Right hindlimb (tissue), 1 donor: Measurements from ENCODE around the gene DOK6.
A peak's percentile ranks its signal among the peaks of the same experiment; 100 is the strongest.
"Not testable (repeated sequence)": the region's sequence is repeated elsewhere in the genome, so short reads cannot be mapped to it uniquely, and the experiment has no call there.

ENCODE experiments used
- DNase-seq: peaks from one replicate; pipeline ENCODE4 v3.0.0-alpha.2; 2018

Gene DOK6

DNA sequence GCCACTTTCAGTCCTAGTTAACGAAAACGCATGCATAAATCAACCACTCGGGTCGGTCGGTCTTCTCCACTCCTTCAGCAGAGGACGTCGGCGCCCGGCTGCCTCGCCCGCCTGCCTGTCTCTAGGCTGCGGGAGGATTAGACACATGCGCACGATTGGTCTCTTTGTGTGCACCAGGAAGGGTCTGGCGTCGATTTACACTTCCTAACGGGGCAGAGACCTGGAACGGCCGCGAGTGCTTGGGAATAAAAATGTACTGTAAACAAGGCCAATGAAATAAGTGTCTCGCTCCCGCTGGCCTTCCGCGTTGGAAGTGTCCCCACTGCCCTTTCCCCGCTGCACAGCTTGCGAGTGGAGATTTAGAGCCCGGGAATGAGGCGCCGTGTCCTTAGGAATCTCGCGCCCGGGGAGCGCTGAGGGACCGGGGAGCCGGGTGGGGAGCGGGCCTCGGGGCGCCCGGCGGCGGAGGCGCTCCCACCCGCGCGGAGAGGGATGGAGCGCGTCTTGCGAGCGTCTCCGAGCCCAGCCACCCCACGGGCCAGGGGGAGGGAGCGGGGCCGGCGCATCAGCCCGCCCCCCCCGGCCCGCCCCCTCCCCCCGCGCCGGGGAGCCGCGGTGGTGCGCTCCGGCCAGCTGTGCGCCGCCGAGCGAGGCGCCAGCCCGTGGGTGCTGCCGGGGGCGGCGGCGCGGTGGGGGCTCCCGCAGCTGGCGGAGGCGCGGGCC, at the start of gene DOK6:
Gene DOK6, plus strand, starts transcription at position 636 of the 723 bp plus-strand sequence.
- peak; percentile 85 for DNase-seq

GRCh38 chr18:69353023-69353422, 47.7 kb upstream of the DOK6 start:
- no peak for DNase-seq

GRCh38 chr18:69357590-69357989, 43.1 kb upstream of the DOK6 start:
- no peak for DNase-seq

DNA sequence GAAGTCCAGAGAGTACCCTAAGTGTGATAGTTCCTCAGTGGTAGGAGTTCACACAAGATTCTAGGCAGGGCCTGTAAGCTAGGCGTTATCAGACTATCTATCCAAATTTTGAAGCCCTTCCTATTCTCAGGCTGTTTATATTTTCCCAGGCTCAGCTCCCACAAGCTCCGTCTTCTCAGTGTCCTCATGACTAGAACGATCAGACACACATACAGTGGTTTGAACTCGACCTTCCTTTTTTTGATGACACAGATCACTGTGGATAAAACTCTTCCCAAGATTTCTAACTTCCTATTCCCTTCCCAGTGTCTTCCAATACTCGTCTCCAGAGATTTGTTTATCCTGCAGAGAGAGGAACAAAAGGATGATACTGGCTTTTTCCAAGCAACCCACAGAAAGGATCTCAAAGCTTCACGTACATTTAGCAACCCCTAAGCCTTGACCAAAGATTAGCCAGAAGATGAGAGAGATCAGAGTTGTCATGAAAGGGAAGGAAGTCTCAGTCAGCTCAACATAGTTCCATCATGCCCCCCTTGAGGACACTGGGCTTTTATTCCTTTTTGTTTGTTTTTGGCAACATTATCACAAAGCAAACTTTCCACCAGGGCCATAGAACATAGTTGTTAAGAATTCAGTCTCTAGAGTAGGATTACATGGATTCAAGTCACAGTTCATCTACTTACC, 42.3 kb upstream of the DOK6 start:
- no peak for DNase-seq

DNA sequence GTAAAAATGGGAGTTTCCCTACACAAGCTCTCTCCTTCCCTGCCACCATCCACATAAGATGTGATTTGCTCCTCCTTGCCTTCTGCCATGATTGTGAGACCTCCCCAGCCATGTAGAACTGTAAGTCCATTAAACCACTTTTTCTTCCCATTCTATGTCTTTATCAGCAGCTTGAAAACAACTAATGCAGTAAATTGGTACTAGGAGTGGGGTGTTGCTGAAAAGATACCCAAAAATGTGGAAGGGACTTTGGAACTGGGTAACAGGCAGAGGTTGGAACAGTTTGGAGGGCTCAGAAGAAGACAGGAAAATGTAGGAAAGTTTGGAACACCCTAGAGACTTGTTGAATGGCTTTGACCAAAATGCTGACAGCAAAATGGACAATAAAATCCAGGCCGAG, 40.9 kb upstream of the DOK6 start:
- DNase-seq = not testable (repeated sequence)

- DNase-seq = no peak
Measured at GRCh38 chr18:69364930-69365329, 35.8 kb upstream of the DOK6 start.

DNA sequence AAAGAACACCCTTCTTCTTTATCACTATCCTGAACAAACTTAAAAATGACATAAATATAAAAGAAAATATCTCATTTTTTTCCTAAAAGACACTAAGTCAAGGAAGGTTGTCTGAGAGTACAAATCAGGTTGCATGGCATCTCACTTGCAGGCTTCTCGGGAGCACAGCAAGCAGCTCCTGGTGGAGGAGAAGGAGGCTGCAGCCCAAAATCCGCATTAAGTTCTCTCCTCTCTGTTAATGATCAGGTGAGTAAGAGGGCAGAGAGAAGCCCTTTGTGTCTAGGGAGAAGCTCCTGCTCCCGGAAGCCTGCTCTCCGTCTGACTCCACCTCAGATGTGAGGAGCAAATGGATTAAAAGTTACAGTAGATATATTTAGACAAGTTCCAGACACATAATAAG, 35.0 kb upstream of the DOK6 start:
- DNase-seq = no peak

DNA sequence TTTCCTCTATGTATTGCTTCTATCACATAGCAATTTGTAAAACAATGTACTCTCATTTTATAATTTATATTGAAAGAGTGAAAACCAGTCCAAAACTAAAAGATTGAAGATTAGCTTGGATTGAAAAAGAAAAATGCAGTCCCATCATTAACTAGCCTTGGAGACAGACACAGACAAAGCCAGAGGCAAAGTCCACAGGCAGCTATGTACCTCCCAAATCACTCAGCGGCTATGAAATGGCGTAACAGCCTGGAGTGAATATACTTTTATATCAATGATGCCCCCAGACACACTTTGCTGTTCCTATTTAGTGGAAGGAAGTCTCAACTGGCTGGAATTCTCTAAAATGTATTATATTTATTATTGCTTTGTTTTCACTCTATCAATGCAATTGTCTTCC, 33.6 kb upstream of the DOK6 start:
- no peak for DNase-seq

GRCh38 chr18:69371729-69372128, 29.0 kb upstream of the DOK6 start:
- no peak for DNase-seq

DNA sequence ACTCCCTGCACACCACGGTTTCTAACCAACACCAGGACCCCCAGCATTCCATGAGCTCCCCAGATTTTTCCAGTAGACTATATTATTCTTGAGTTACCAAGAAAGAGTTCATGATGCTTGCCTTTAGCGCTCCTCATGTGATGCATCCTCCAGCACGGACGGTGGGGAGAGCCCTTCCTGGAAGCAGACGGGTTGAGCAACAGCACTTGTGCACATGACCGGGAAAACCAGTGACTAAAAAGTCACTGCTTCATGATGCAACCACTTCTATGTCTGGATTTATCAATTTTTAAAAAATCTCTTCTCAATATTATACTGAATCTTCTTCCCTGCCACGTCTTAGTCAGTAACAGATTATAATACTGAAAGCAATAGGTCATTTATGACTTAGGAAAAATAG, 20.4 kb upstream of the DOK6 start:
- DNase-seq = no peak

GRCh38 chr18:69383186-69383585, 17.5 kb upstream of the DOK6 start:
- DNase-seq = no peak

DNA sequence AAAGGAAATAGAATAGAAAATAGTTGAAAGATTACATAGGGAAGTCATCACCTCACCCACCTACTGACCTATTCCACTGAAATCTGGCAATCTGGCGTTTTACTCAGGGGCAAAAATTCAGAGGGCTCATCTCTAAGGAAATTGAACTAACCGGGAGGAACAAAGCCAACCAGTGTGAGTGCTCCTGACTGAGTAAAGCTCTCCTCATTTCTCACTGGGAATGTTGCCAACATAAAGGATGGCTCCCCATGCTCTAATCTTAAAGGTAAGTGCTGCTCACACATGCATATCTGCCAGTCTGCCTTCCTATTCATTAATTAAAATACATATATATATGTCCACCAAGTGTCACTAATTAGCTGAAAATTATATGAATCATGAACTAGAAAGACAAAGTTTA, 13.5 kb upstream of the DOK6 start:
- DNase-seq = no peak

DNA sequence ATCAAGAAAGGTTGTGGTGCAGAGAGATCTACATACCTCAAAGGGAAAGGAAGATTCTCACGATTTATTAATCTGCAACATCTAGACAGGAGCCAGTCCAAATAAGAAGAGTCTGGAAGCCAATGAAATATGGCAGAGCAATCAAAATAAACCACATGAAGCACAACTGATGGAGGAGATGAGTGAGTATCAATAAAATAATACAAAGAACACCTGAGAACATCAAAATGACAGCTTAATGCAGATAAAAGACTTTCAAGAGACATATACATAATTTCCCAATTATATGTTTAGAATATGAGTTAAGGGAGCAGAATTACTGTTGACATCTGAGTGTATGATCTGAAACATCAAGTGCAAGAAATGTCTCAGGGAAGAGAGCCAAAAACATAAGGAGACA, 12.5 kb upstream of the DOK6 start:
- no peak for DNase-seq

GRCh38 chr18:69397096-69397495, 3.6 kb upstream of the DOK6 start:
- DNase-seq = no peak

DNA sequence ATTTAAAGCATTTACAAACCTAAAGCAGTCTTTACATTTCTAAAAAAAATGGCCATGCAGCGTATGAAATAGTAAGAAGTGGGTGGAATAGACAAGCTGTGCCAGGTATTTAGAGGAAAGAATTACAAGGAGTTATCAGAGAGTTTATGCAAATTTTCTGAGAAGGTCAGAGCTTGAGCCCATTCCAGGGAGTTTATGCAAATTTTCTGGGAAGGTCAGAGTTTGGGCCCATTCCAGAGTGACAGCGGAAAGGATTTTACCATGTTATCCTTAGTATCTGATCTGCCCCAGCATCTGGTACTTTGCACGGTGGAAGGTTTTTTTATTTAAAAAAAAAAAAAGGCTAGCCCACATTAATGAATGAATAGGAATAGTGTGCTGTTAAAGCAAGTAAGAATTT, 1.4 kb upstream of the DOK6 start:
- no peak for DNase-seq

DNA sequence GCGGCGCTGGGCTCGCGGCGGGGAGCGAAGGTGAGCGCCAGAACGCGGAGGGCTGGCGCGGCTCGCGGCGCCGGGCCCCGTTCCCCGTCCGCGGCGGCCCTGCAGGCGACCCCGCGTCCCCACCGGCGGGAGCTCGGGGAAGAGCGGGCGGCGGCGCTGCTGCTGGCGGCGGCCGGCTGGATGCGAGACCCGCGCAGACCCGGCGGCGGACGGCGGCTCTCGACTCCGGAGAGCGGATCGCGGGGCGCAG, 213 bp downstream of the DOK6 start:
- DNase-seq = no peak

- peak; percentile 56 for DNase-seq
Measured at GRCh38 chr18:69401226-69401971, 711 bp downstream of the DOK6 start.

DNA sequence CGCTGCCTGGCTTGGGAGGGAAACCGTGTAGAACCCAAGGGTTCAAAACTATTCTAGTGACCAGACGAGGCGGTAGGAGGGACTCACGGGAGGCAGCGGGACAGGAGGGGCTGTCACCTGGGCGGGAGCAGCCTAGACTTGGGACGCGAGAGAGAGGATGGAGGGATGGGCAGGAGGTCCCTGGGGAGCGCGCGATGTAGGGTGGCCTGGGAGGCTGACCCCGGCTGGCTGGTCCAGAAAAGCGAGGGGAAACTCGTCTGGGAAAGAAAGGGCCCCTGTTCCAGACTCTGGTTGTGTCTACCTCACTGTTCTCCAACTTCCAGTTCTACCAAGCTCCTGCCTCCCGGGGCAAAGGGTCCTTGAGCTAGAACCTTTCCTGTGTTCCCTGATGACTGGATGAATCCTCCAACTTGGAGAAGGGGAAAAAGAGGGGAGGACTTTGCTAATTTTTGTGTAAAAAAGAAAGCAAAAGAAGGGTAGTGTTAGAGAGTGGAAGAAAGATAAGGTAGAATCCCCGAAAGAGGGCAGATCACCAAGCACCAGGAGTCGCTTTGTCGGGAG, 1.4 kb downstream of the DOK6 start:
- peak; percentile 23 for DNase-seq

DNA sequence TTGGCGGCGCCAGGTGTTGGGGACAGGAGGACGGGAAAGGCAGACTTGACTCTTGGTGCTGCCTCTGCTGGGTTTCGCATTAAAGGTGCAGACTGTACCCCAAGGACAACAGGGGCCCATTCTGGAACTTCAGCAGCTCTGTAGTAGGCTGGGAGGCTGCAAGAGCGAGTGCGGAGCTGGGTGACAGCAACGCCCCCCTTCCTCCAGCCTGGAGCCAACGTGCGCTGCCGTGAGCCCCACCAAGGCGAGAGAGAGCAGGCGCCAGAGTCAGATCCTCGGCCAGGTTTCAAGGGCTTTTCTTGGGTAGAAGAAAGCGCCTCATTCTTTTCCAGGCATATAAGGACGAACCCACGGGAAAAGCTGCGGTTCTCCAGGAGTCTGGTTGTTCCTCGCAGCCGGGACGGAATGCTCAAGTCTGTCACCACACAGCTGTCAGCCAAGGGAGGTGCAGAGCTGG, 1.9 kb downstream of the DOK6 start:
- peak; percentile 43 for DNase-seq

DNA sequence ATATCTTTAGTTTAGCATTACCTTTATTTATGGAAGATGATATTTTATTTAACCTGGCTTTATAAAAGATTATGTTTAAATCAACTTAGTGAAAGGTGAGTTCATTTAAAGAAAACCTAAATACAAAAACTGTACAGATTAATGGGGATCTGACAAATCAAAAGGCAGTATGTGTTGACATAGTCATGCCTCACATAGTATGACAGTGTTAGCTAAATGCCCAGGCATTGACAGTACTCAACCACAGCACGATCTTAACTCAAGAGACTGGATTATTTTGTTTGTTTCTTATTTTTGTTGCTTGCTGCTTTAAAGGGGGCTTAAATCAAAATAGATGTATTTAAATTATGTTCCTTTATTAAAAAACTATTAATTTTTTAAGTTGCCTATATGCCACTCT, 7.8 kb downstream of the DOK6 start:
- DNase-seq = no peak

DNA sequence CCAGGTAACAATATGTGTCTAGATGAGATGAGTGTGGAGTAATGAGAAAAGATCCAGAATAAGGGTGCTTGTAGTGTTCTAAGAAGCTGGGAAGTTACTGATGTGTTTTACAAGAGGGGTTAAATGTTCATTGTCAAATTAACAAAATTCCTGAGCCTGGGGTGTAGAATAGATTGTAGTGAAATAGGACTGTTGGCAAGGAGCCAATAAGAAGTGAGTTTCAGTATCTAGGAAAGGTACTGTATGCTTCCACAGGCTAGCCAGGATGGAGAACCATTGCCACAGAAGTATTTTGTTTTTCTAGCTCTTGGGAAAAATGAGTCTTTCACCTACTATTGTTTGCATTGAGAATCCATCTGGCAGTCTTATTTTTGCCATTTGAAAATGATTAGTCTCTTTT, 10.5 kb downstream of the DOK6 start:
- no peak for DNase-seq

DNA sequence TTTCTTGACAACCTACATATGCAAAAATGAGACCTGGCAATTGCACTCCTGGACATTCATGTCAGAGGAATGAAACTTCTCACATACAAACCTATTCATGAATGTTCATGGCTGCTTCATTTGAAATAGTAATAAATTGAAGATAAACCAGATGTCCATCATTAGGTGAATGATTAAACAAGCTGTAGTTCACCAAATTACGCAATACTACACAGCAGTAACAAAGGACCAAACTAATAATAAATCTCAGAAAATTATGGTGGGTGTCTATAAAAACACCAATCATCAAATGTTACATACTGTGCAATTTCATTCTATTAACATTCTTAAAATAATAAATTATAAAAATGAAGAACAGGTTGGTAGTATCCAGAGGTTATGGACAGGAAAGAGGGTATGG, 13.5 kb downstream of the DOK6 start:
- DNase-seq = no peak

DNA sequence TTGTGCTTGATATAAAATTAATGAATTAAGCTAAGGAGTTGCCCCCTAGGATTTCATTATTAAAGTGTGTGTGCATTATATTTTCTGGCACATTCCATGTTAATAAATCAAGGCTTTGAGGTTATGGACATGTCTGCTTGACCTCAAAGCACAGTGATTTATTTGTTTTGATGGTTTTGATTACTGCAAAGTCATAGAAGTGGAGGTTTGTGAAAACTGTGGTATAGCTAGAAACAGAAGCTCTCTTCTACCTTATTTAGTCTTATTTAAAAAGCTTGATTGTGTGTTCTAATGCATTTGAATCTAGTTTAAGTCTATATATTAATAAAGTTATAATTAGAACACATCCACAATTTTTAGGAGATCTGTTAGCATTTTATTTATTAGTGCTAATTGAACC, 32.2 kb downstream of the DOK6 start:
- DNase-seq = no peak

- no peak for DNase-seq
Measured at GRCh38 chr18:69435000-69435399, 34.3 kb downstream of the DOK6 start.
